Skin of body (tissue), 3 donors: Measurements from ENCODE around the gene WBP4. TPM values are rescaled to one million over a fixed set of nuclear protein-coding genes. Genes with fewer than 3 reads are reported as not detected.
A peak's percentile ranks its signal among the peaks of the same experiment; 100 is the strongest.
"Not testable (repeated sequence)": the region's sequence is repeated elsewhere in the genome, so short reads cannot be mapped to it uniquely, and the experiment has no call there.

Source experiments
- DNase-seq: peaks from one replicate; lab custom pipeline; 2025; lab: John Stamatoyannopoulos, UW
- small RNA-seq: library from RNA; depleted of rRNA; stranded (forward); fragments of <200 nt; gene quantifications from one replicate; pipeline ENCODE3, GENCODE V24; 2014; ENCODE audit warnings: low replicate concordance
- total RNA-seq: library from RNA; depleted of rRNA; stranded (reverse); fragments of >200 nt; gene quantifications from one replicate; pipeline ENCODE4 v1.2.3, GENCODE V29; 2014

WBP4 gene
- total RNA-seq, 1 donor from 2014 or later = 11.8 TPM

GRCh38 chr13:41077475-41077874, 16.2 kb downstream of the WBP4 start:
- DNase-seq = no peak

DNA sequence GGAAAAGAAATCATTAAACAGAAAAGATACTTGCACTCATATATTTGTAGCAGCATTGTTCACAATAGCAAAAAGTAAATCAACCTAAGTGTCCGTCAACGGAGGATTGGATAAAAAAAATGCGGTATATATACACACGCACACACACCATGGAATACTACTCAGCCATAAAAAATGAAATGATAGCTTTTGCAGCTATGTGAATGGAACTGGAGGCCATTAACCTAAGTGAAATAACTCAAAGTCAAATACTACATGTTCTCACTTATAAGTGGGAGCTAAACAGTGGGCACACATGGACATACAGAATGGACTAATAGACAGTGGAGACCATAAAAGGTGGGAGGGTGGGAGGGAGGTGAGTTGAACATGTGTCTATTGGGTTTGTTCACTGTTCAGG, 18.4 kb downstream of the WBP4 start:
- DNase-seq = no peak

GRCh38 chr13:41085961-41086585, 24.8 kb downstream of the WBP4 start:
- no peak for DNase-seq

DNA sequence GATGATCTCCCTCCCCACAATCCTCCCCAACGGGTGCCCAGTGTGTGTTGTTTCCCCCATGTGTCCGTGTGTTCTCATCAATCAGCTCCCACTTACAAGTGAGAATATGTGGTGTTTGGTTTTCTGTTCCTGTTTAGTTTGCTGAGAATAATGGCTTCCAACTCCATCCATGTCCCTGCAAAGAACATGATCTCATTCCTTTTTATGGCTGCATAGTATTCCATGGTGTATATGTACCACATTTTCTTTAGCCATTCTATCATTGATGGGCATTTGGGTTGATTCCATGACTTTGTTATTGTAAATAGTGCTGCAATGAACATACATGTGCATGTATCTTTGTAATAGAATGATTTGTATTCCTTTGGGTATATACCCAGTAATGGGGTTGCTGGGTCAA, 34.4 kb downstream of the WBP4 start:
- DNase-seq = not testable (repeated sequence)

- no peak for DNase-seq
These were observed 37.5 kb downstream of the WBP4 start for GRCh38 chr13:41098761-41099160.

- no peak for DNase-seq
These were observed 38.7 kb downstream of the WBP4 start for GRCh38 chr13:41099986-41100385.

GRCh38 chr13:41107104-41107571, 45.8 kb downstream of the WBP4 start:
- DNase-seq = no peak

DNA sequence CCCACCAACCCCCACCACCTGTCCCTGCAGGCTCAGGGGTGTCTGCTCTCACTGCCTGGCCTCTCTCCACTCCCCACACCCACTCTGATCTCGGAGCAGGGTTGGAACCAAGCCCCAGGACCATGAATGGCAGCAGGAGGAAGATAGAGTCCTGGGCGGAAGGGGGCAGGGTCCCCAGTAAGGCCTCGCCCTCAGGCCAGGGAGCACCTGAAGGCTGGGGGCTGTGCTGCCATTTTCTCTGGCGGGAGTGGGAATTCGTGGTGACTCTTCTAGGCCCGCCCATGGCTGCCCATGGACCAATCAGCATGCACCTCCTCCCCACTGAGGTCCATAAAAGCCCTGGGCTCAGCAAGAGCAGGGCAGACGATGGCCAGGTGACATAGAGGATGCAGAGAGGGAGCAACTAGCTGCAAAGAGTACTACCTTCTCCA, 46.3 kb downstream of the WBP4 start:
- no peak for DNase-seq

- DNase-seq = no peak
These were observed 50.1 kb downstream of the WBP4 start for GRCh38 chr13:41111454-41111853.

DNA sequence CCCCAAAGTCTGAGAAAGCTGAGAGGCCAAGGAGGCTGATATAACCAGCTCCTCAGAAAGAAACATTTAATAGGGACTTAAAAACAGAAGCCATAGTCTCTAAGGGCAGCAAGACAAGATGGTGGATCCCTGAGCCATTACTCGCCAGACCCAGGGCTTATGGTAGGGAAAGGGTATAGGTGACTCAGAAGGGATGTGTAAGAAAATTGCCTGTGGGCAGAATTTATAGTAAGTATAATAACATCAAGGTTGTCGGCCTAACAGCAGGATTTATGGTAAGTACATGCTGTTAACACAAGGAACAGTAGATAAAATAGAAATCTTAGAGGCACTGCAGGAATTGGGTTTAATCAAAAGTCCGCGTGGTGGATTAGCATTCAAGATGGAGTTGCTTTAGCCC, 56.6 kb downstream of the WBP4 start:
- no peak for DNase-seq

GRCh38 chr13:41122838-41123237, 61.5 kb downstream of the WBP4 start:
- no peak for DNase-seq

DNA sequence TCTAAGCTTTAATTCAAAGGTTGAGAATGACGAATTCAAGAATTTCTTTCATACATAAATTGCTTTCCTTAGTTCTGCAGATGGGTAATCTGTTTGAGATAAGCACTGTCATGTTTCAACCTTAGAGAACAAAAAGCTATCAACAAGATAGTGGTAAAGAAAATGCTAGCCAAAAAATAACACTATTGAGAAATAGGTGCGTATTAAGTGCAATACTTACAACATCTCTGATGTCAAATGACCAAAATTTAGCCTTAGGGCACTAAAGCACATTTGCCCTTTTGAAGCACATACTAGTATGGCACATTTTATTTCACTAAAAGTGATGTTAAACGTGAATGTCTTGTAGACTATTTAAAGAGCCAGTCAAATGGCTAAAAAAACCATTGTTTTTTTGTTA, 66.4 kb downstream of the WBP4 start:
- DNase-seq = no peak

DNA sequence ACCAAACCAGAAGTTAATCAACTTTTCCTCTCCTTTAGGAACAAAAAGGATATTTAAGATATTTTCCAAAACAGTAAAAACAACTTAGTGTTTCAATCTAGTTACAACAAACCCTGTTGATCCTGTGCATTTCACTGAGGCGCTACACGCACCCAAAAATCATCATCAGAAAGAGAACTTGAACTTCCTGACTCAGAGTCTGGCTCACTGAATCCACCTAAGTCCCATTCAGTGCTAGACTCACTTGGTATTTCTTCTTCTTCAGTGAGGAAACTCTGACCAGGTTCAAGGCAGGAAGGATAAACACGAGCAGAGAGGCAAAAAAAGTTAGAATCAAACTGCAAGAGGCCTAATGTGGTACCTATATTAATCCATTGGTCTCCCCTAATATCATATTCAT, 69.0 kb downstream of the WBP4 start:
- DNase-seq = no peak

DNA sequence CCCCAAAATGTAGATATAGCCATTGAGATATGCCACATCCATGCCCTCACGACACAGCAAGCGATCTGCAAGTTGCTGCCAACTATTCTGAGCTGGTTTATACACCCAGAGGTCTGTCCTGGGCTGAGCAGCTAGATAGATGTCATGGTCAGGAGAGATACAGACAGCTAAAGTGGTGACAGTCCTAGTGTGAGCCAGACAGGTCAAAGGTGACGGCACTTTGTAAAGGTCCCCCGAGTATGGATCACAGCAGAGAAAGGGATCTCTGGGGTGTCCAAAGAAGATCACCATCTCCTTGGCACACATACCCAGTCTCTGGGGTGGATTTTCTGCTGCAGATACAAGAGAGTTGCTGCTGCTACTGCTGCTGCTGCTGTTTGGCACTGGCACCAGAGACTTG, 69.9 kb downstream of the WBP4 start:
- DNase-seq = not testable (repeated sequence)

GRCh38 chr13:41131660-41132511, 70.6 kb downstream of the WBP4 start:
- DNase-seq = not testable (repeated sequence)

GRCh38 chr13:41132512-41133152, 71.3 kb downstream of the WBP4 start, which contains the start of gene KBTBD6:
Gene KBTBD6 (minus strand): TSS chr13:41132802. CDS start chr13:41132511, 291 bp downstream.
- DNase-seq = peak; percentile 99

Small RNA genes within 50 kb of the gene (small RNA-seq; reads per million reads assigned to genes)
- gene MIR3168 (not detected), gene RN7SL597P (not detected)

Other genes with a start within 250 kb of the WBP4 start
- gene ELF1, start 42.2 kb upstream of the WBP4 start, total RNA-seq = 62.8 TPM
- gene KBTBD6, start 71.3 kb downstream of the WBP4 start, total RNA-seq = 12.5 TPM
- gene KBTBD7, start 133.1 kb downstream of the WBP4 start, total RNA-seq = 12.7 TPM
- gene MTRF1, start 202.1 kb downstream of the WBP4 start, total RNA-seq = 11.0 TPM
- gene NAA16, start 249.8 kb downstream of the WBP4 start, total RNA-seq = 26.6 TPM